ENCODE results near the gene ALKBH5. TPM values are rescaled to one million over a fixed set of nuclear protein-coding genes. Genes with fewer than 3 reads are reported as not detected.
A peak's percentile ranks its signal among the peaks of the same experiment; 100 is the strongest.

Gene ALKBH5
- total and polyA plus RNA-seq, 2 experiments from 2014 or later = 32.2 to 117 TPM

DNA sequence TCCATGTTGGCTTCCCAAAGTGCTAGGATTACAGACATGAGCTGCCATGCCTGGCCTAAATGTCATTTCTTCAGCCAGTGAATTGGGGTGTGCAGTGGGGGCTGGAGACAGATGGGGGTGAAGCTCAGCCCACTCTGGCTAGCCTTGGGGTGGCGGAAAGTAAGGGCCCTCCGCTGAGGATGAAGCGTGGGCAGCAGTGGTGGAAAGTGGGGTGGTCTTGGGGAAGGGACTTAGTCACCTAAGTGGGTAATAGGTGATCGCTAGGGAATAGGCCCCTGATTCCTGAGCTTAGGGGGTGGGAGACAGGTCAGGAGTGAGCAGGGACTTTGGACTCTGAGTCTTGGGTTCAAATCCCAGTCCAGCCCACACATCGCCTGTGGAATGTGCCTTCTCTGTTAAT is 44.0 kb downstream of the ALKBH5 start:
- DNase-seq (ENCODE audit: low spot score) (no peak), ATAC-seq (no peak)
- Histone ChIP-seq H4K20me1 (replicated peaks; ENCODE audit: insufficient read depth) (peaks cover 4% of the 10 kb centered on the region), H3K4me1 (ENCODE audit: insufficient read depth) (peaks cover 16% of the 10 kb centered on the region), H3K27me3 (ENCODE audit: insufficient read depth) (no peaks in the 10 kb centered on the region), H3K79me2 (replicated peaks; ENCODE audit: insufficient read depth) (peaks cover 58% of the 10 kb centered on the region), H3F3A (replicated peaks; ENCODE audit: low read depth) (0 out of 2 replicates have a peak, but pooled peaks cover 3% of the 10 kb centered on the region), H3K27ac (ENCODE audit: low read depth) (no peak overlapping the region), H3K4me2 (no peak overlapping the region), H2AFZ (no peak overlapping the region), H3K36me3 (ENCODE audit: insufficient read depth) (no peaks in the 10 kb centered on the region), H3K4me3 (no peak overlapping the region), H3K9me2 (ENCODE audit: insufficient read depth) (no peaks in the 10 kb centered on the region)
- Mint-ChIP-seq H3K27ac (no peak overlapping the region; the same call in 1 of the 2 replicates), H3K9me3 (no peaks in the 10 kb centered on the region), H3K27me3 (ENCODE audit: insufficient read depth, low read depth, poor library complexity) (peaks cover 15% of the 10 kb centered on the region), H3K36me3 (ENCODE audit: low read depth) (no peaks in the 10 kb centered on the region; the same call in 2 of the 3 replicates), H3K4me1 (peaks cover 23% of the 10 kb centered on the region), H3K4me3 (peak overlapping the region; percentile 30; the same call in 2 of the 3 replicates)
- TF ChIP-seq, protein P1, sequence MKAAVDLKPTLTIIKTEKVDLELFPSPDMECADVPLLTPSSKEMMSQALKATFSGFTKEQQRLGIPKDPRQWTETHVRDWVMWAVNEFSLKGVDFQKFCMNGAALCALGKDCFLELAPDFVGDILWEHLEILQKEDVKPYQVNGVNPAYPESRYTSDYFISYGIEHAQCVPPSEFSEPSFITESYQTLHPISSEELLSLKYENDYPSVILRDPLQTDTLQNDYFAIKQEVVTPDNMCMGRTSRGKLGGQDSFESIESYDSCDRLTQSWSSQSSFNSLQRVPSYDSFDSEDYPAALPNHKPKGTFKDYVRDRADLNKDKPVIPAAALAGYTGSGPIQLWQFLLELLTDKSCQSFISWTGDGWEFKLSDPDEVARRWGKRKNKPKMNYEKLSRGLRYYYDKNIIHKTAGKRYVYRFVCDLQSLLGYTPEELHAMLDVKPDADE (IDR thresholded peaks at IDR 0.05) = no peak

DNA sequence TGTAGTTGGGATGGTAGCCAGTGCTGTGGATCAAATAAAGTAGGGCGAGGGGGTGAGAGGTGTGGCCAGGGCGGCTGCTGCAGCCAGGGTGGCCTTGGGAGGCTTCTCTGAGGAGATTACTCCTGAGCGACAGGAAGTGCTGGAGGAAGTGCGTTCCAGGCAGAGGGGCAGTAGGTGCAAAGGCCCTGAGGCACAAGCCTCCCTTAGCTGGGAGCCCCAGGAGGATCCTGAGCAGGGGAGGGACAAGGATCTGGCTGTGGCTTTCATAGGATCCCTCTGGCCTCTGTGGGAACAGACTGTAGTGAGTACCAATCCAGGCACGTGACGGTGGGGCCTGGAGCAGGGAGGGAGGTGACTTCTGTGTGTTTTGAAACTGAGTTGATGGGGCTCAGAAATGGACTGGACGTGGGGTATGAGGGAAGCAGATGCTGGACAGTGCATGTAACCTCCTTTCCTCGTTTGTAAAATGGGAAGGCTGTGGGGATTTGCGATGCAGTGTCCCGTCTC is 44.6 kb downstream of the ALKBH5 start:
- no peak for DNase-seq (ENCODE audit: low spot score)
- H3F3A ChIP-seq (replicated peaks; ENCODE audit: low read depth) = 0 out of 2 replicates have a peak, but pooled peaks cover 3% of the 10 kb centered on the region
- peak overlapping the region; percentile 12 for H3K27ac Mint-ChIP-seq
- no peak for TF ChIP-seq ZNF331 (CRISPR knock-in tag; IDR thresholded peaks at IDR 0.05; ENCODE audit: low read depth)
- TF ChIP-seq, protein P2, sequence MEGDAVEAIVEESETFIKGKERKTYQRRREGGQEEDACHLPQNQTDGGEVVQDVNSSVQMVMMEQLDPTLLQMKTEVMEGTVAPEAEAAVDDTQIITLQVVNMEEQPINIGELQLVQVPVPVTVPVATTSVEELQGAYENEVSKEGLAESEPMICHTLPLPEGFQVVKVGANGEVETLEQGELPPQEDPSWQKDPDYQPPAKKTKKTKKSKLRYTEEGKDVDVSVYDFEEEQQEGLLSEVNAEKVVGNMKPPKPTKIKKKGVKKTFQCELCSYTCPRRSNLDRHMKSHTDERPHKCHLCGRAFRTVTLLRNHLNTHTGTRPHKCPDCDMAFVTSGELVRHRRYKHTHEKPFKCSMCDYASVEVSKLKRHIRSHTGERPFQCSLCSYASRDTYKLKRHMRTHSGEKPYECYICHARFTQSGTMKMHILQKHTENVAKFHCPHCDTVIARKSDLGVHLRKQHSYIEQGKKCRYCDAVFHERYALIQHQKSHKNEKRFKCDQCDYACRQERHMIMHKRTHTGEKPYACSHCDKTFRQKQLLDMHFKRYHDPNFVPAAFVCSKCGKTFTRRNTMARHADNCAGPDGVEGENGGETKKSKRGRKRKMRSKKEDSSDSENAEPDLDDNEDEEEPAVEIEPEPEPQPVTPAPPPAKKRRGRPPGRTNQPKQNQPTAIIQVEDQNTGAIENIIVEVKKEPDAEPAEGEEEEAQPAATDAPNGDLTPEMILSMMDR (conservative IDR thresholded peaks at IDR 0.05; ENCODE audit: low read depth in 2 of 2) = no peak
- TF ChIP-seq, protein P3, sequence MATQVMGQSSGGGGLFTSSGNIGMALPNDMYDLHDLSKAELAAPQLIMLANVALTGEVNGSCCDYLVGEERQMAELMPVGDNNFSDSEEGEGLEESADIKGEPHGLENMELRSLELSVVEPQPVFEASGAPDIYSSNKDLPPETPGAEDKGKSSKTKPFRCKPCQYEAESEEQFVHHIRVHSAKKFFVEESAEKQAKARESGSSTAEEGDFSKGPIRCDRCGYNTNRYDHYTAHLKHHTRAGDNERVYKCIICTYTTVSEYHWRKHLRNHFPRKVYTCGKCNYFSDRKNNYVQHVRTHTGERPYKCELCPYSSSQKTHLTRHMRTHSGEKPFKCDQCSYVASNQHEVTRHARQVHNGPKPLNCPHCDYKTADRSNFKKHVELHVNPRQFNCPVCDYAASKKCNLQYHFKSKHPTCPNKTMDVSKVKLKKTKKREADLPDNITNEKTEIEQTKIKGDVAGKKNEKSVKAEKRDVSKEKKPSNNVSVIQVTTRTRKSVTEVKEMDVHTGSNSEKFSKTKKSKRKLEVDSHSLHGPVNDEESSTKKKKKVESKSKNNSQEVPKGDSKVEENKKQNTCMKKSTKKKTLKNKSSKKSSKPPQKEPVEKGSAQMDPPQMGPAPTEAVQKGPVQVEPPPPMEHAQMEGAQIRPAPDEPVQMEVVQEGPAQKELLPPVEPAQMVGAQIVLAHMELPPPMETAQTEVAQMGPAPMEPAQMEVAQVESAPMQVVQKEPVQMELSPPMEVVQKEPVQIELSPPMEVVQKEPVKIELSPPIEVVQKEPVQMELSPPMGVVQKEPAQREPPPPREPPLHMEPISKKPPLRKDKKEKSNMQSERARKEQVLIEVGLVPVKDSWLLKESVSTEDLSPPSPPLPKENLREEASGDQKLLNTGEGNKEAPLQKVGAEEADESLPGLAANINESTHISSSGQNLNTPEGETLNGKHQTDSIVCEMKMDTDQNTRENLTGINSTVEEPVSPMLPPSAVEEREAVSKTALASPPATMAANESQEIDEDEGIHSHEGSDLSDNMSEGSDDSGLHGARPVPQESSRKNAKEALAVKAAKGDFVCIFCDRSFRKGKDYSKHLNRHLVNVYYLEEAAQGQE (IDR thresholded peaks at IDR 0.05; ENCODE audit: unreplicated experiment) = no peak
- no peak for TF ChIP-seq EZH2 (IDR thresholded peaks at IDR 0.05; ENCODE audit: low read depth, unreplicated experiment)
- TF ChIP-seq, protein P4, sequence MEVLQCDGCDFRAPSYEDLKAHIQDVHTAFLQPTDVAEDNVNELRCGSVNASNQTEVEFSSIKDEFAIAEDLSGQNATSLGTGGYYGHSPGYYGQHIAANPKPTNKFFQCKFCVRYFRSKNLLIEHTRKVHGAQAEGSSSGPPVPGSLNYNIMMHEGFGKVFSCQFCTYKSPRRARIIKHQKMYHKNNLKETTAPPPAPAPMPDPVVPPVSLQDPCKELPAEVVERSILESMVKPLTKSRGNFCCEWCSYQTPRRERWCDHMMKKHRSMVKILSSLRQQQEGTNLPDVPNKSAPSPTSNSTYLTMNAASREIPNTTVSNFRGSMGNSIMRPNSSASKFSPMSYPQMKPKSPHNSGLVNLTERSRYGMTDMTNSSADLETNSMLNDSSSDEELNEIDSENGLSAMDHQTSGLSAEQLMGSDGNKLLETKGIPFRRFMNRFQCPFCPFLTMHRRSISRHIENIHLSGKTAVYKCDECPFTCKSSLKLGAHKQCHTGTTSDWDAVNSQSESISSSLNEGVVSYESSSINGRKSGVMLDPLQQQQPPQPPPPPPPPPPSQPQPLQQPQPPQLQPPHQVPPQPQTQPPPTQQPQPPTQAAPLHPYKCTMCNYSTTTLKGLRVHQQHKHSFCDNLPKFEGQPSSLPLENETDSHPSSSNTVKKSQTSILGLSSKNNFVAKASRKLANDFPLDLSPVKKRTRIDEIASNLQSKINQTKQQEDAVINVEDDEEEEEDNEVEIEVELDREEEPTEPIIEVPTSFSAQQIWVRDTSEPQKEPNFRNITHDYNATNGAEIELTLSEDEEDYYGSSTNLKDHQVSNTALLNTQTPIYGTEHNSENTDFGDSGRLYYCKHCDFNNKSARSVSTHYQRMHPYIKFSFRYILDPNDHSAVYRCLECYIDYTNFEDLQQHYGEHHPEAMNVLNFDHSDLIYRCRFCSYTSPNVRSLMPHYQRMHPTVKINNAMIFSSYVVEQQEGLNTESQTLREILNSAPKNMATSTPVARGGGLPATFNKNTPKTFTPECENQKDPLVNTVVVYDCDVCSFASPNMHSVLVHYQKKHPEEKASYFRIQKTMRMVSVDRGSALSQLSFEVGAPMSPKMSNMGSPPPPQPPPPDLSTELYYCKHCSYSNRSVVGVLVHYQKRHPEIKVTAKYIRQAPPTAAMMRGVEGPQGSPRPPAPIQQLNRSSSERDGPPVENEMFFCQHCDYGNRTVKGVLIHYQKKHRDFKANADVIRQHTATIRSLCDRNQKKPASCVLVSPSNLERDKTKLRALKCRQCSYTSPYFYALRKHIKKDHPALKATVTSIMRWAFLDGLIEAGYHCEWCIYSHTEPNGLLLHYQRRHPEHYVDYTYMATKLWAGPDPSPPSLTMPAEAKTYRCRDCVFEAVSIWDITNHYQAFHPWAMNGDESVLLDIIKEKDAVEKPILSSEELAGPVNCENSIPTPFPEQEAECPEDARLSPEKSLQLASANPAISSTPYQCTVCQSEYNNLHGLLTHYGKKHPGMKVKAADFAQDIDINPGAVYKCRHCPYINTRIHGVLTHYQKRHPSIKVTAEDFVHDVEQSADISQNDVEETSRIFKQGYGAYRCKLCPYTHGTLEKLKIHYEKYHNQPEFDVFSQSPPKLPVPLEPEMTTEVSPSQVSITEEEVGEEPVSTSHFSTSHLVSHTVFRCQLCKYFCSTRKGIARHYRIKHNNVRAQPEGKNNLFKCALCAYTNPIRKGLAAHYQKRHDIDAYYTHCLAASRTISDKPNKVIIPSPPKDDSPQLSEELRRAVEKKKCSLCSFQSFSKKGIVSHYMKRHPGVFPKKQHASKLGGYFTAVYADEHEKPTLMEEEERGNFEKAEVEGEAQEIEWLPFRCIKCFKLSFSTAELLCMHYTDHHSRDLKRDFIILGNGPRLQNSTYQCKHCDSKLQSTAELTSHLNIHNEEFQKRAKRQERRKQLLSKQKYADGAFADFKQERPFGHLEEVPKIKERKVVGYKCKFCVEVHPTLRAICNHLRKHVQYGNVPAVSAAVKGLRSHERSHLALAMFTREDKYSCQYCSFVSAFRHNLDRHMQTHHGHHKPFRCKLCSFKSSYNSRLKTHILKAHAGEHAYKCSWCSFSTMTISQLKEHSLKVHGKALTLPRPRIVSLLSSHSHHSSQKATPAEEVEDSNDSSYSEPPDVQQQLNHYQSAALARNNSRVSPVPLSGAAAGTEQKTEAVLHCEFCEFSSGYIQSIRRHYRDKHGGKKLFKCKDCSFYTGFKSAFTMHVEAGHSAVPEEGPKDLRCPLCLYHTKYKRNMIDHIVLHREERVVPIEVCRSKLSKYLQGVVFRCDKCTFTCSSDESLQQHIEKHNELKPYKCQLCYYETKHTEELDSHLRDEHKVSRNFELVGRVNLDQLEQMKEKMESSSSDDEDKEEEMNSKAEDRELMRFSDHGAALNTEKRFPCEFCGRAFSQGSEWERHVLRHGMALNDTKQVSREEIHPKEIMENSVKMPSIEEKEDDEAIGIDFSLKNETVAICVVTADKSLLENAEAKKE (CRISPR knock-in tag; IDR thresholded peaks at IDR 0.05) = no peak
- H3K4me3 ChIP-seq = no peak overlapping the region
- H3K9me2 ChIP-seq (ENCODE audit: insufficient read depth) = no peaks in the 10 kb centered on the region
- H3K36me3 ChIP-seq (ENCODE audit: insufficient read depth) = no peaks in the 10 kb centered on the region
- peaks cover 16% of the 10 kb centered on the region for H3K4me1 ChIP-seq (ENCODE audit: insufficient read depth)
- H3K4me2 ChIP-seq = no peak overlapping the region
- H3K27ac ChIP-seq (ENCODE audit: low read depth) = no peak overlapping the region; the same call in 1 of the 2 replicates
- H2AFZ ChIP-seq = no peak overlapping the region
- peaks cover 4% of the 10 kb centered on the region for H4K20me1 ChIP-seq (replicated peaks; ENCODE audit: insufficient read depth)
- H3K27me3 Mint-ChIP-seq (ENCODE audit: insufficient read depth, low read depth, poor library complexity) = peaks cover 15% of the 10 kb centered on the region
- ATAC-seq = no peak
- no peaks in the 10 kb centered on the region for H3K9me3 Mint-ChIP-seq
- H3K27me3 ChIP-seq (ENCODE audit: insufficient read depth) = no peaks in the 10 kb centered on the region
- H3K36me3 Mint-ChIP-seq (ENCODE audit: low read depth) = no peaks in the 10 kb centered on the region; the same call in 2 of the 3 replicates
- peaks cover 23% of the 10 kb centered on the region for H3K4me1 Mint-ChIP-seq
- H3K79me2 ChIP-seq (replicated peaks; ENCODE audit: insufficient read depth) = peaks cover 58% of the 10 kb centered on the region
- peak overlapping the region; percentile 3; the same call in 1 of the 3 replicates for H3K4me3 Mint-ChIP-seq

Measured in GM23338 (cell line).